Effector memory CD4-positive, alpha-beta T cell (primary cell): ENCODE data around the gene B4GALNT3.

Source experiments
- DNase-seq, 3 donors: peaks; one replicate each; pipeline ENCODE4 v3.0.0-alpha.2; 2020
- H3K27ac ChIP-seq: 2 replicates; pipeline ENCODE4 v1.7.0; 2013; ENCODE audit warnings: mild to moderate bottlenecking, low read length, moderate library complexity; ENCODE audit not compliant: insufficient read depth, poor library complexity, severe bottlenecking
- H3K27me3 ChIP-seq: replicated peaks from 2 replicates; pipeline ENCODE4 v1.7.0; 2013; ENCODE audit warnings: mild to moderate bottlenecking, low read length; ENCODE audit not compliant: insufficient read depth, control insufficient read depth, poor library complexity, severe bottlenecking
- H3K36me3 ChIP-seq: 2 replicates; pipeline ENCODE4 v1.7.0; 2013; ENCODE audit warnings: mild to moderate bottlenecking, low read length, moderate library complexity; ENCODE audit not compliant: control insufficient read depth, insufficient read depth
- H3K4me1 ChIP-seq: 2 replicates; pipeline ENCODE4 v1.7.0; 2013; ENCODE audit warnings: low read length, mild to moderate bottlenecking; ENCODE audit not compliant: control insufficient read depth, insufficient read depth, poor library complexity, severe bottlenecking
- H3K4me3 ChIP-seq: 2 replicates; pipeline ENCODE4 v1.7.0; 2013; ENCODE audit warnings: low read length, low read depth, mild to moderate bottlenecking; ENCODE audit not compliant: insufficient read depth, poor library complexity, severe bottlenecking
- H3K9me3 ChIP-seq: 2 replicates; pipeline ENCODE4 v1.7.0; 2013; ENCODE audit warnings: mild to moderate bottlenecking, low read length, moderate library complexity; ENCODE audit not compliant: control insufficient read depth

Gene B4GALNT3

DNA sequence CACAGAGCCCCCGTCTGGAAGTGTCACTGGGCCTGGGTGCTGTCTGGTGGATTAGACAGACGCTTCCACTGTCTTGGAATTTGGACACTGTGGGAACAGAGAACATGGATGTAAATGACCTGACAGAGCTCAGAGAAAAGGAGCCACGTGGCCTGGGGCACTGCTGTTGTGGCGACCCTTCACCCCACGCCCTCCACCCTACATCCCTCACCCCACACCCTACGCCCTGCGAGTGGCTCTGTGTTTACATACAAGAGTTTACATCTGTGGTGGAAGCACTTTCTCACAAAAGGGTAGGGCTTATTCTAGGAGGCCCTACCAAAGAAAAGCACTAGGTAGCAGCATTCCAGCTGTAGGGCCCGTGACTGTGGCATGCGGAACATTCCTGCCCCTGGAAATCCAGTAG is 47.7 kb downstream of the B4GALNT3 start:
- DNase-seq, result no peak
- Histone ChIP-seq H3K36me3 (no peaks in the 10 kb centered on the region), H3K27ac (no peak overlapping the region), H3K27me3 (no peaks in the 10 kb centered on the region), H3K9me3 (no peaks in the 10 kb centered on the region), H3K4me3 (no peak overlapping the region), H3K4me1 (no peaks in the 10 kb centered on the region)

GRCh38 chr12:508145-508544 is 48.4 kb downstream of the B4GALNT3 start:
- H3K9me3 ChIP-seq, result no peaks in the 10 kb centered on the region
- no peak overlapping the region for H3K4me3 ChIP-seq
- H3K4me1 ChIP-seq, result no peaks in the 10 kb centered on the region
- H3K27ac ChIP-seq, result no peak overlapping the region
- DNase-seq, result no peak
- H3K27me3 ChIP-seq, result no peaks in the 10 kb centered on the region
- H3K36me3 ChIP-seq, result no peaks in the 10 kb centered on the region

DNA sequence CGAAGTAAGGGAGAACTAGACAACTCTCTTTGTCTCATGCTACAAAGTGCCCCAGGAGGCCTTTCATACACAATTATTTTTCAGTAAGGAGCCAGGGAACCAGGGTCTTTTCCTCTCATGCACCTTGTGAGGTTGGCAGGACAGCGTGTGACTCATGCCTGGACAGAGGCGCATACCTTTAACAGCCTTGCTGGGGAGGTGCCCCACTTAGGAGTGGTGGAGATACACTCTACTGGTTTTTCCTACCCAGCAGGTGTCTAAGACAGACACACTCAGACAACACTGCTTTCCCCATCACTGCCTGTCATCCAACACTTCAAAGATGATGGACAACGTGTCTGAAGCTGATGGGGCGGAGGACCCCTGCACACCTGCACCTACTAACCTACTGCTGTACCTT is 49.1 kb downstream of the B4GALNT3 start:
- no peak overlapping the region for H3K27ac ChIP-seq
- no peak for DNase-seq
- H3K36me3 ChIP-seq, result no peaks in the 10 kb centered on the region
- H3K9me3 ChIP-seq, result no peaks in the 10 kb centered on the region
- no peaks in the 10 kb centered on the region for H3K4me1 ChIP-seq
- no peak overlapping the region for H3K4me3 ChIP-seq
- no peaks in the 10 kb centered on the region for H3K27me3 ChIP-seq

GRCh38 chr12:509500-509899 is 49.8 kb downstream of the B4GALNT3 start:
- Histone ChIP-seq H3K9me3 (no peaks in the 10 kb centered on the region), H3K4me1 (no peaks in the 10 kb centered on the region), H3K36me3 (no peaks in the 10 kb centered on the region), H3K27me3 (no peaks in the 10 kb centered on the region), H3K4me3 (no peak overlapping the region), H3K27ac (no peak overlapping the region)
- no peak for DNase-seq

GRCh38 chr12:510071-510825 is 50.5 kb downstream of the B4GALNT3 start:
- H3K4me3 ChIP-seq, result no peak overlapping the region
- no peaks in the 10 kb centered on the region for H3K4me1 ChIP-seq
- no peaks in the 10 kb centered on the region for H3K9me3 ChIP-seq
- no peak overlapping the region for H3K27ac ChIP-seq
- no peaks in the 10 kb centered on the region for H3K36me3 ChIP-seq
- H3K27me3 ChIP-seq, result no peaks in the 10 kb centered on the region
- DNase-seq, result no peak

DNA sequence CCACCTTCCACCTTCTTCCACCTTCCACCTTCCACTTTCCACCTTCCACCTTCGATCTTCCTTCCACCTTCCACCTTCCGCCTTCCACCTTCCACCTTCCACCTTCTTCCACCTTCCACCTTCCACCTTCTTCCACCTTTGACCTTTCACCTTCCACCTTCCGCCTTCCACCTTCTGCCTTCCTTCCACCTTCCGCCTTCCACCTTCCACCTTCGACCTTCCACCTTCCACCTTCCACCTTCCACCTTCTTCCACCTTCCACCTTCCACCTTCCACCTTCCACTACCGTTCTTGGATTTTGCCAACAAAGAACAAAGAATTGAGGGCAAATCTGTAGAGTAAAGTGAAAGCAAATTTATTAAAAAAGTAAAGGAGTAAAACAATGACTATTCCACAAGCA is 53.2 kb downstream of the B4GALNT3 start:
- DNase-seq, result no peak
- Histone ChIP-seq H3K9me3 (no peaks in the 10 kb centered on the region), H3K4me3 (no peak overlapping the region), H3K27ac (no peak overlapping the region), H3K27me3 (no peaks in the 10 kb centered on the region), H3K4me1 (no peaks in the 10 kb centered on the region), H3K36me3 (no peaks in the 10 kb centered on the region)

DNA sequence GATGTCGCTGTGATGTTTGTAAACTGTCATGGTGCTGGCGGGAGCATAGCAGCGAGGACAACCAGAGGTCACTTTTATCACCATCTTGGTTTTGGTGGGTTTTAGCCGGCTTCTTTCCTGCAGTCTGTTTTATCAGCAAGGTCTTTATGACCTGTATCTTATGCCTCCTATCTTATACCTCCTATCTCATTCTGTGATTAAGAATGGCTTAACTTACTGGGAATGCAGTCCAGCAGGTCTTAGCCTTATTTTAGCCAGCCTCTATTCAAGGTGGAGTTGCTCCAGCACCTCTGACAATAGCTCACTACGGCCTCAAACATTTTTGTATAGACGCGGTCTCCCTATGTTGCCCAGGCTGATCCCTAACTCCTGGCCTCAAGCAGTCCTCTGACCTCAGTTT is 53.7 kb downstream of the B4GALNT3 start:
- Histone ChIP-seq H3K4me1 (no peaks in the 10 kb centered on the region), H3K36me3 (no peaks in the 10 kb centered on the region), H3K27ac (no peak overlapping the region), H3K27me3 (no peaks in the 10 kb centered on the region), H3K9me3 (no peaks in the 10 kb centered on the region), H3K4me3 (no peak overlapping the region)
- no peak for DNase-seq

DNA sequence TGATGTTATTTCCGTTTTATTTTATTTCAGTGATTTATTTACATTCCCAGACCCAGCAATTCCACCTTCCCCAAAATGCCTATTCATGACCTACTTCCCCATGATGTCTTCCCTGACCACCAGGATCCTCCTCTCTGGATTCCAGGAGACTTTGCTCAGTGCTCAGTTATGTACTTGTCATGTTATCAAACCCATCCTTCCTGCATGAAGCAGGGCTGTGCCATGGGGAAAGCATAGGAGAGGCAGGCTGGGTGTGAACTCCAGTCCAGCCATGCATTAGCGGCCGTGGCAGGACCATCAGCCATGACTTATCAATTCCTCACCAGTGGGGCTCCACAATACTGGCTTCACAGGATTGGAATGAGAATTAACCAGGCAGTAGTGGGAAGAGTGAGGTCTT is 57.8 kb downstream of the B4GALNT3 start:
- no peak for DNase-seq
- no peaks in the 10 kb centered on the region for H3K27me3 ChIP-seq

DNA sequence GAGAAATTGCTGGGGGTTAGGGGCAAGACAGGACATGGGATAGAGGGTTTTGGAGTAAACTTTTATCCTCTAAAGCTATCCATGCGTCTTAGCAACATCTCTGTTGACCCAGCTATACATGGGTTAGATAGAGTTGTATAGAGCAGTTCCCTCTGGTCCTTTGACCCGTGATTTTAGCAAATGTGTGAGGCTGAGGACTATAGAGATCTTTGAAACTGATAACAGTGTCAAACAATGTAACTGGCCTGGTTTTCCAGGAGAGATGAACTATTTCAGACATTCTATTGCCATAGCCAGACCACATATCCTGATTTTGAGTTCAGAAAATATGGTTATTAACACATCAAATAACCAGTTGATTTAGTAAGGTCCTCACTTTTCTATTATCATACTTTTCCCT is 60.4 kb downstream of the B4GALNT3 start:
- no peak for DNase-seq
- no peaks in the 10 kb centered on the region for H3K36me3 ChIP-seq
- H3K4me1 ChIP-seq, result no peaks in the 10 kb centered on the region
- H3K27ac ChIP-seq, result no peak overlapping the region
- H3K4me3 ChIP-seq, result no peak overlapping the region
- no peaks in the 10 kb centered on the region for H3K9me3 ChIP-seq
- H3K27me3 ChIP-seq, result no peaks in the 10 kb centered on the region

More for the DNA sequence above, 57.8 kb downstream of the B4GALNT3 start:
- Histone ChIP-seq H3K9me3 (no peaks in the 10 kb centered on the region), H3K27ac (no peak overlapping the region), H3K4me3 (no peak overlapping the region), H3K36me3 (no peaks in the 10 kb centered on the region), H3K4me1 (no peaks in the 10 kb centered on the region)

DNA sequence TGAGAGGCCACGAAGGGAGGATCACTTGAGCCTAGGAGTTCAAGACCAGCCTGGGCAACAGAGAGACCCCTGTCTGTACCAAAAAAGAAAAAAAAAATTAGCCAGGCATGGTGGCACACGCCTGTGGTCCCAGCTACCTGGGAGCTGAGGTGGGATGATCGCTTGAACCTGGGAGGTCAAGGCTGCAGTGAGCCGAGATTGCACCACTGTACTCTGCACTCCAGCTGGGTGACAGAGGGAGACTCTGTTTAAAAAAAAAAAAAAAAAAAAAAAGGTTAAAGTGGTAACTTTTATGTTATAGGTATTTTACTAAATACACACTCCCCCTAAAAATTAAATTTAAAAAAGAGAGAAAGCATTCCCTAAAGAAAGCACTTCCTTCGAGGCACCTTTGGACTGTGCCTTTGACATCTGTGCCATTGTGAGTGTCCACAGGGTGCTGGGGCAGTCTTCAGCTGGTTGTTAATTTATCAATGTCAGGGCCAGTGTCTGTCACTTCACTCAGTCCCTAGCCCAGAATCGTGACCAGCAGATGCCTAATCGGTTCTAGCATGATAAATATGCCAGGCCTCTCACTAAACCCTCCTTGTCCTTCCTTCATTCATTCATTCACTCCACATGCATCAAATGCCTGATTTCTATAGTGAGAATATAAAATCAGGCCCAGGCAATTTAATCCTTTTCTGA is 63.1 kb downstream of the B4GALNT3 start:
- Histone ChIP-seq H3K4me1 (no peaks in the 10 kb centered on the region), H3K4me3 (no peak overlapping the region), H3K27me3 (no peaks in the 10 kb centered on the region), H3K9me3 (no peaks in the 10 kb centered on the region), H3K36me3 (no peaks in the 10 kb centered on the region), H3K27ac (no peak overlapping the region)
- no peak for DNase-seq
